Measurements from ENCODE around the gene GFM2.
A peak's percentile ranks its signal among the peaks of the same experiment; 100 is the strongest.
"Not testable (repeated sequence)": the region's sequence is repeated elsewhere in the genome, so short reads cannot be mapped to it uniquely, and the experiment has no call there.

The GFM2 gene, protein sequence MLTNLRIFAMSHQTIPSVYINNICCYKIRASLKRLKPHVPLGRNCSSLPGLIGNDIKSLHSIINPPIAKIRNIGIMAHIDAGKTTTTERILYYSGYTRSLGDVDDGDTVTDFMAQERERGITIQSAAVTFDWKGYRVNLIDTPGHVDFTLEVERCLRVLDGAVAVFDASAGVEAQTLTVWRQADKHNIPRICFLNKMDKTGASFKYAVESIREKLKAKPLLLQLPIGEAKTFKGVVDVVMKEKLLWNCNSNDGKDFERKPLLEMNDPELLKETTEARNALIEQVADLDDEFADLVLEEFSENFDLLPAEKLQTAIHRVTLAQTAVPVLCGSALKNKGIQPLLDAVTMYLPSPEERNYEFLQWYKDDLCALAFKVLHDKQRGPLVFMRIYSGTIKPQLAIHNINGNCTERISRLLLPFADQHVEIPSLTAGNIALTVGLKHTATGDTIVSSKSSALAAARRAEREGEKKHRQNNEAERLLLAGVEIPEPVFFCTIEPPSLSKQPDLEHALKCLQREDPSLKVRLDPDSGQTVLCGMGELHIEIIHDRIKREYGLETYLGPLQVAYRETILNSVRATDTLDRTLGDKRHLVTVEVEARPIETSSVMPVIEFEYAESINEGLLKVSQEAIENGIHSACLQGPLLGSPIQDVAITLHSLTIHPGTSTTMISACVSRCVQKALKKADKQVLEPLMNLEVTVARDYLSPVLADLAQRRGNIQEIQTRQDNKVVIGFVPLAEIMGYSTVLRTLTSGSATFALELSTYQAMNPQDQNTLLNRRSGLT

GRCh38 chr5:74766849-74767578, at the start of gene GFM2, which contains the start of gene NSA2:
GFM2 (minus strand) TSS chr5:74767117; CDS start chr5:74763742, 3,375 bp downstream.
NSA2 (plus strand) TSS chr5:74767249; CDS start chr5:74767361, 112 bp downstream.
- DNase-seq (ENCODE audit: low spot score), result peak; percentile 94

- DNase-seq (ENCODE audit: low spot score), result no peak
These were observed 44.0 kb upstream of the GFM2 start for GRCh38 chr5:74810915-74811314.

DNA sequence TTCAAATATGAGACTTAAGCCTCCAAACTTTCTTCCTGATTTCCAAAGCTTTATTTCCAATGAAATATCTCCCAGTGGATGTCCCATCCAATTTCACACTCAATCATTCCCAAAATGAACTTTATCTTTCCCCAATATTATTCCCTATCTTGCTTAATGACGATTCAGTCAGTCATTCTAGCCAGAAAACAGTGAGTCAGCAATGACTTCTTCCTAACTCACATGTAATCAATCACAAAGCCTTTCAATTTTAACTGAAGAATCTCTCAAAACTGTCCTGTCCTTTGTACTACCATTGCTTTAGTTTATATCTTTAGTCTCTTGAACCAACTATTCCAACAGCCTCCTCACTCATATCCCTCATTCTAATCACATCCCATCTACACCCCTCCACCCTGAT, 35.0 kb upstream of the GFM2 start:
- DNase-seq (ENCODE audit: low spot score), result no peak

- DNase-seq (ENCODE audit: low spot score), result no peak
These were observed 34.3 kb upstream of the GFM2 start for GRCh38 chr5:74801197-74801596.

DNA sequence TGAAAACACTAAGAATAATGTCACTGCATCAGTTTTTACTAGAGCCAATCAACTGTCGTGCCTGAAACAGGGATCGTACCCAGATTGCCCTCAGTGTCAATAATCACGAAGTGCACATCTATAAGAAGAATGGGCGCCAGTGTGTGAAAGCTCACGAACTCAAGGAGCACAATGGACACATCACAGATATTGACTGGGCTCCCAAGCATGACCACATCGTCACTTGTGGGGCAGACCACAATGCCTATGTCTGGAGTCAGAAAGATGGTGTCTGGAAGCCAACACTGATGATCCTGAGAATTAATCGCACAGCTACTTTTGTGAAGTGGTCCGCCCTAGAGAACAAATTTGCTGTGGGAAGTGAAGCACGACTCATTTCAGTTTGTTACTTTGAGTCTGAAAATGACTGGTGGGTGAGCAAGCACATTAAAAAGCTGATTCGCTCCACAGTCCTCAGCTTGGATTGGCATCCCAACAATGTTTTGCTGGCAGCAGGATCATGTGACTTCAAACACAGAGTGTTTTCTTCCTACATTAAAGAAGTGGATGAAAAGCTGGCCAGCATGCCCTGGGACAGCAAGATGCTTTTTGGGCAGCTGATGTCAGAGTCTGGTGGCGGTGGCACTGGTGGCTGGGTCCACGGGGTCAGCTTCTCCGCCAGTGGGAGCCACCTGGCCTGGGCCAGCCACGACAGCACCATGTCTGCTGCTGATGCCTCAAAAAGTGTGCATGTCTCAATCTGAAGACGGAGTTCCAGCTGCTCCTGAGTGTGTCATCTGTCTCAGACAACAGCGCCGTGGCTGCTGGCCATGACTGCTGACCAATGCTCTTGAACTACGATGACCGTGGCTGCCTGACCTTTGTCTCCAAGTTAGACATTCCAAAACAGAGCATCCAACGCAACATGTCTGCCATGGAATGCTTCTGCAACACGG, 32.3 kb upstream of the GFM2 start:
- DNase-seq (ENCODE audit: low spot score), result peak; percentile 79

GRCh38 chr5:74791669-74792068, 24.8 kb upstream of the GFM2 start:
- not testable (repeated sequence) for DNase-seq (ENCODE audit: low spot score)

DNA sequence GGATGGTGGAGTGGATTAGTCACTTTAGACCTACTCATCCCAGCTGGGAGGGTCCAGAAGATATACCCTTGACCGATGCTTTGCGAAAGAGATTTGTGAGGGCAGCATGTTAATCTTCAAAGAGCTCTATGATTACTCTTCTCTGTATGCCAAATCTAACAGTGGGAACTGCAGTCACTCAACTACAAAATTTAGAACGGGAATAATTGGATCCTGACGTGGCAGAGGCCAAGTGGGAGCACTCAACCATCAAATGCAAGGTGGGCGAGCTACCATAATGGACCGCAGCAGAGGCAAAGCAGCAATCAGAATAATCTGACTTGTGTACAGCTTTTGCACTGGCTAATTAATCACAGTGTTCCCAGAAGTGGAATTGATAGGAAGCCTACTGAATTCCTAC, 20.5 kb upstream of the GFM2 start:
- DNase-seq (ENCODE audit: low spot score), result no peak

- no peak for DNase-seq (ENCODE audit: low spot score)
These were observed 19.9 kb upstream of the GFM2 start for GRCh38 chr5:74786851-74787250.

DNA sequence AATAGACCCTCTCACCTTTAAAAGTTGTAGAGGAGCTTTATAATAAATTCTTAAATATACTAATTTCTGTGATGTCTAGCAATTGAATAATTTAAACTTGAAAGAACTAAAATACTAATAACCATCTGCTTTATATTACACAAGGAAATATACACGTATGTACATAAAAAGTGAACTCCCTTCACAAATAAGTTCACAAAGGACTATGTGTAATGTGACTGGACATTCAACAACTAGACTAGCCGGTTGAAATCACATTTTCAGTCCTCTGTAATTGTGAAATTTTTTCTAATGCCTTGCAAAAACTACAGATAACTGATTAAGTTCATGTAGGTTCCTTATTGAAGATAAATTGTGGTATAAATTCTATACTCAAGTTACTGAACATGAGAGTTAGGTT, 11.7 kb upstream of the GFM2 start:
- no peak for DNase-seq (ENCODE audit: low spot score)

DNA sequence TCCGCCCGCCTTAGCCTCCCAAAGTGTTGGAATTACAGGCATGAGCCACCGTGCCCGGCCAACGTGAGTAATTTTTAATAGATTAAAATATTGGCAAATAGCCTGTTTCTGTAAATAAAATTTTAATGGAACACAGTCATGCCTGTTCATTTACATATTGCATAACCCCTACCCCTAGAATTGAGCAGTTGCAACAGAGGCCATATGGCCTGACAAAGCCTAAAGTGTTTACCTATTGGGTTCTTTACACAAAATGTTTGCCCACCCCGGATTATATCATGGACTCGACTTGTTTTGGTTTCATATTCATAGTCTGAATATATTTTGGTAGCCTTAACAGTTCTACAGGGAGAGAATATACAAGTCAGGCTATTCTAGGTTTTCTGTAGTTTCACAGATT, 5.4 kb upstream of the GFM2 start:
- no peak for DNase-seq (ENCODE audit: low spot score)

DNA sequence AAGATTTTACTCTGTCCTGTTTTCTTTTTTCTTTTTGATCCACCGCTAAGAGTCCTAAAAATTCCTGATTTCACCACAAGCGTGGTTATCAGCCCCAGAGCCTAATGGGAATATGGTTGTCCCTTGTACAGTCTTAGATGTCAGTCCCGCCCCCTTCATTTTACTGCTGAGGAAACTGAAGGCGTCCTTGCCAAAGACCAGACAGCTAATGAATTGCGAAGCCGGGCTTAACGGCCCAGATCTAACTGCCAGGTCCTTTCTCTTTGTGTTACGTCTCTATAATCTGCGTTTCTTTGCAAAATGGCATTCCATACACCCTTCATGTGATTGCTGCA, 629 bp upstream of the GFM2 start:
- no peak for DNase-seq (ENCODE audit: low spot score)

DNA sequence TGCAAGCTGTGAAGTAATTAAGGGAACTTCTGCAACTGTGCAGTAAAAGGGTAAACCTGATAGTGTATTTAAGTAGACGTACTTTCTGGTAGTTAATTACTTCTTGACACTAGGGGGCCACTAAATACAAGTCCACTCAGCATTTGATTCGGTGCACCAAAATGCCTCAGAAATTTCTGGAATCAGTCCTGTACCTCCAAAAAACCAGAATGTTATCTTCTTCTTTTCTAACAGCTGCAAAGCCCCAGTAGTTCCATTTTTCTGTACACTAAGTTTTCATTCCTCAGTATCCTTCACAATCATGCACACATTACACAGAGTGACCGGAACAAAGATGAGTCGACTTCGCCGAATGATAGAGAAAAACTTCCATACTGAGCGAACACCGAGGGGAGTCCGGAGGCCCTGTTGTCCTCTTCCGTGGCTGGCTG, 484 bp downstream of the GFM2 start:
- DNase-seq (ENCODE audit: low spot score), result peak; percentile 69

DNA sequence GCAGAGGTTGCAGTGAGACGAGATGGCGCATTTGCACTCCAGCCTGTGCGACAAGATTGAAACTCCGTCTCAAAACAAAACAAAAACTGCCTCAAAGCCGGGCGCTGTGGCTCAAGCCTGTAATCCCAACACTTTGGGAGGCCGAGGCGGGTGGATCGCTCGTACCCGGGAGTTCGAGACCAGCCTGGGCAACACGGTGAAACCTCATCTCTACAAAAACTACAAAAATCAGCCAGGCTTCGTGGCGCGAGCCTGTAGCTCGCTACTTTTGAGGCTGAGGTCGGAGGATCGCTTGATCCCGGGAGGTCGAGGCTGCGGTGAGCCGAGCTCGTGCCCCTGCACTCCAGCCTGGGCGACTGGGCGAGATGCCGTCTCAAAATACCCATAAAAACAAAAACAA, 988 bp downstream of the GFM2 start:
- no peak for DNase-seq (ENCODE audit: low spot score)

- no peak for DNase-seq (ENCODE audit: low spot score)
These were observed 1.7 kb downstream of the GFM2 start for GRCh38 chr5:74765201-74765600.

GRCh38 chr5:74763504-74763903, 3.4 kb downstream of the GFM2 start:
- DNase-seq (ENCODE audit: low spot score), result no peak

- DNase-seq (ENCODE audit: low spot score), result no peak
These were observed 4.3 kb downstream of the GFM2 start for GRCh38 chr5:74762599-74762998.

DNA sequence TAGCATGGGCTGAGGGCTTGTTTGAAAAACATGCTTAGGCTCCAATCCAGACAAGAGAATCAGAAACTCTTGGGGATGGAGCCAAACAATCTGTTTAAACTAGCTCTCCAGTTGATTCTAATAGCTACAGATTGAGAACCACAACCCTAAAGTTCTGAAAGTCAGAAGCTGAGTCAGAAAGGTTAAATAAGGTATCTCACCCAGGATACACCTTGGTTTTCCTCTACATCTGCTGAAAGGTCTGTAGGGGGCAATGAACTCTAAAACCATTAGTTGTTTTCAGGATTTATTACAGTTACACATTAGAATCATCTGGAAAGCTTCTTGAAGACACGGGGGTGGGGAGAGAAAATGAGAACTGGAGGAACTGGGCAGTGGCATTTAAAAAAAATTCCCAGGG, 5.7 kb downstream of the GFM2 start:
- no peak for DNase-seq (ENCODE audit: low spot score)

DNA sequence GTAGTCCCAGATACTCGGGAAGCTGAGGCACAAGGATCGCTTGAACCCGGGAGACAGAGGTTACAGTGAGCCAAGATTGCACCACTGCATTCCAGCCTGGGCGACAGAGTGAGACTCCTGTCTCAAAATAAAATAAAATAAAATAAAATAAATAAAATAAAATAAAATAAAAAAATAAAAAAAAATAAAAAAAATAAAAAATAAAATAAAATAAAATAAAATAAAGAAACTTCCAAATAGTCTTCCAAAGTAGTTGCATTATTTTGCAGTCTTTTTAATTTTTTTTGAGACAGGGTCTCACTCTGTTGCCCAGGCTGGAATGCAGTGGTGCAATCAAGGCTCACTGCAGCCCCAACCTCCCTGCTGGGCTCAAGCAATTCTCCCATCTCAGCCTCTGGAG, 18.2 kb downstream of the GFM2 start:
- not testable (repeated sequence) for DNase-seq (ENCODE audit: low spot score)

GRCh38 chr5:74738406-74738805, 28.5 kb downstream of the GFM2 start:
- DNase-seq (ENCODE audit: low spot score), result no peak

- DNase-seq (ENCODE audit: low spot score), result peak; percentile 73
These were observed 30.2 kb downstream of the GFM2 start for GRCh38 chr5:74736759-74737158.

DNA sequence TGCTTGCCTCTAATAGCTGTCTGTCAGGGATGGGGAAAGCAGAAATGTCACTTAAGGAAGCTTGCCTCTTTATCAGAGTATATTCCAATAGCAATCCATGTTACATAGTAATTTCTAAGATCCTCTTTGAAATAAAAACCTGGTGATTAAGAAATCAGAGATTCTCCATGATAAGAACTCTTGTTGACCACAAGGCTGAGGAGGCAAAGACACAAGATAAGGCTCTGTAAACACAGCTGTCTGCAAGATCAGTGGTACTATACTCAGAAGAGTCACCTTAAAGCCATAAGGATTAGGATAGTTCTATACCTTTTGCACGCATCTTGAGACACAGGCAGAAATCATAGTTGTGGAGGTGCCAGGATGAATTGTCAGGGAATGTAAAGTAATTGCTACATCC, 41.6 kb downstream of the GFM2 start:
- no peak for DNase-seq (ENCODE audit: low spot score)

- no peak for DNase-seq (ENCODE audit: low spot score)
These were observed 44.6 kb downstream of the GFM2 start for GRCh38 chr5:74722271-74722670.

Data from globus pallidus (tissue), 1 donor.